Fibroblast of lung (primary cell): Measurements from ENCODE around the gene ANKRD13B. TPM values are rescaled to one million over a fixed set of nuclear protein-coding genes. Genes with fewer than 3 reads are reported as not detected.
A peak's percentile ranks its signal among the peaks of the same experiment; 100 is the strongest.

Source experiments
- DNase-seq, 2 donors: peaks; one replicate each; pipeline versions ENCODE4 v3.0.0 to v3.0.0-alpha.2; 2010; ENCODE audit warnings: low read depth in 2 of 2
- H2AFZ ChIP-seq: 2 replicates; pipeline ENCODE4 v1.5.1; 2012; ENCODE audit warnings: low read length, control low read depth, inconsistent platforms
- H3K27ac ChIP-seq: 2 replicates; pipeline ENCODE4 v1.5.1; 2011; ENCODE audit warnings: low read length, control low read depth; ENCODE audit not compliant: insufficient read depth
- H3K27me3 ChIP-seq: 2 replicates; pipeline ENCODE4 v1.5.1; 2011; ENCODE audit warnings: mild to moderate bottlenecking, low read length; ENCODE audit not compliant: control insufficient read depth, insufficient read depth
- H3K36me3 ChIP-seq: 2 replicates; pipeline ENCODE4 v1.5.1; 2011; ENCODE audit warnings: low read length; ENCODE audit not compliant: control insufficient read depth, insufficient read depth
- H3K4me1 ChIP-seq: 2 replicates; pipeline ENCODE4 v1.5.1; 2011; ENCODE audit warnings: low read length; ENCODE audit not compliant: control insufficient read depth, insufficient read depth; ENCODE audit errors: extremely low read depth
- H3K4me2 ChIP-seq: 2 replicates; pipeline ENCODE4 v1.5.1; 2011; ENCODE audit warnings: low read length, control low read depth; ENCODE audit not compliant: insufficient read depth; ENCODE audit errors: extremely low read depth
- H3K4me3 ChIP-seq, 4 experiments: fragments of 200-600 bp in 1 of 4; sonication (generic) in 1 of 4; replicated peaks in 1 of 4; 2 replicates each; pipeline ENCODE4 v1.5.1; 2011 to 2016; ENCODE audit warnings: low read length in 4 of 4, low read depth in 3 of 4, mild to moderate bottlenecking in 3 of 4, control low read depth in 2 of 4, inconsistent platforms in 1 of 4, mixed read lengths in 1 of 4; ENCODE audit not compliant: insufficient read depth in 1 of 4; ENCODE audit errors: control extremely low read depth in 1 of 4
- H3K79me2 ChIP-seq: 2 replicates; pipeline ENCODE4 v1.5.1; 2012; ENCODE audit warnings: mild to moderate bottlenecking, low read length, inconsistent platforms; ENCODE audit not compliant: control insufficient read depth, insufficient read depth
- H3K9ac ChIP-seq: 2 replicates; pipeline ENCODE4 v1.5.1; 2011; ENCODE audit warnings: mild to moderate bottlenecking, low read length, control low read depth; ENCODE audit not compliant: insufficient read depth
- H3K9me3 ChIP-seq: 2 replicates; pipeline ENCODE4 v1.5.1; 2012; ENCODE audit warnings: low read depth, low read length; ENCODE audit not compliant: control insufficient read depth, insufficient read depth
- H4K20me1 ChIP-seq: 2 replicates; pipeline ENCODE4 v1.5.1; 2011; ENCODE audit warnings: low read length; ENCODE audit not compliant: control insufficient read depth, insufficient read depth; ENCODE audit errors: extremely low read depth
- CTCF ChIP-seq, 2 donors: IDR thresholded peaks in 1 of 2; conservative IDR thresholded peaks in 1 of 2; 1 replicate in 1 of 2; 2 replicates in 1 of 2; pipeline ENCODE4 v1.5.1; 2011 to 2012; ENCODE audit warnings: low read length in 2 of 2, control low read depth in 1 of 2, inconsistent platforms in 1 of 2, low read depth in 1 of 2, mild to moderate bottlenecking in 1 of 2
- EZH2 ChIP-seq: IDR thresholded peaks from 2 replicates; pipeline ENCODE4 v1.5.1; 2012; ENCODE audit warnings: low read length, control low read depth, mild to moderate bottlenecking; ENCODE audit errors: missing control alignments
- polyA plus RNA-seq, 2 donors: library from polyadenylated mRNA; depleted of rRNA in 1 of 2; stranded (reverse) in 1 of 2; unstranded in 1 of 2; fragments of >200 nt; gene quantifications; 2 replicates each; pipeline ENCODE4 v1.2.1, GENCODE V29; 2011 to 2012; ENCODE audit warnings: missing spikeins in 1 of 2
- total RNA-seq: library from RNA; depleted of rRNA; stranded (reverse); fragments of >200 nt; gene quantifications from 2 replicates; pipeline ENCODE4 v1.2.1, GENCODE V29; 2014

Gene ANKRD13B
- total and polyA plus RNA-seq, 2 donors (not counting 1 experiment from before 2014, with no cell fraction given): 1.4 to 6.3 TPM

GRCh38 chr17:29546830-29547229, 46.1 kb upstream of the ANKRD13B start:
- H2AFZ ChIP-seq: no peak overlapping the region
- H3K4me2 ChIP-seq: no peak overlapping the region
- TF ChIP-seq CTCF (conservative IDR thresholded peaks at IDR 0.05 in 1 of 2, IDR thresholded peaks at IDR 0.05 in 1 of 2; ENCODE audit: low read depth in 1 of 2, low read length in 2 of 2) (no peak), EZH2 (no peak)
- no peaks in the 10 kb centered on the region for H3K9me3 ChIP-seq
- peaks cover 4% of the 10 kb centered on the region for H3K4me1 ChIP-seq
- H3K36me3 ChIP-seq: peaks cover 1% of the 10 kb centered on the region
- no peaks in the 10 kb centered on the region for H3K79me2 ChIP-seq
- peak in 1 of 2 donors; percentile 8 for DNase-seq
- H3K4me3 ChIP-seq: no peak overlapping the region
- no peaks in the 10 kb centered on the region for H4K20me1 ChIP-seq
- H3K27me3 ChIP-seq: no peaks in the 10 kb centered on the region
- no peak overlapping the region for H3K27ac ChIP-seq
- H3K9ac ChIP-seq: no peak overlapping the region

GRCh38 chr17:29549177-29549923, 43.6 kb upstream of the ANKRD13B start:
- Histone ChIP-seq H3K27me3 (no peaks in the 10 kb centered on the region), H3K9ac (no peak overlapping the region), H3K36me3 (no peaks in the 10 kb centered on the region), H3K4me1 (peaks cover 4% of the 10 kb centered on the region), H2AFZ (no peak overlapping the region), H4K20me1 (no peaks in the 10 kb centered on the region), H3K4me3 (no peak overlapping the region), H3K79me2 (no peaks in the 10 kb centered on the region), H3K27ac (no peak overlapping the region), H3K4me2 (peak overlapping the region; percentile 15), H3K9me3 (no peaks in the 10 kb centered on the region)
- no peak for TF ChIP-seq CTCF (conservative IDR thresholded peaks at IDR 0.05 in 1 of 2, IDR thresholded peaks at IDR 0.05 in 1 of 2; ENCODE audit: low read depth in 1 of 2, low read length in 2 of 2)
- TF ChIP-seq EZH2: no peak
- DNase-seq: peak; percentile 51 to 53

- DNase-seq: no peak
- H3K4me3 ChIP-seq: no peak overlapping the region
- no peak overlapping the region for H3K27ac ChIP-seq
- no peaks in the 10 kb centered on the region for H3K79me2 ChIP-seq
- no peak for TF ChIP-seq CTCF (conservative IDR thresholded peaks at IDR 0.05 in 1 of 2, IDR thresholded peaks at IDR 0.05 in 1 of 2; ENCODE audit: low read depth in 1 of 2, low read length in 2 of 2)
- TF ChIP-seq EZH2: no peak
- H3K9me3 ChIP-seq: no peaks in the 10 kb centered on the region
- H3K36me3 ChIP-seq: no peaks in the 10 kb centered on the region
- no peaks in the 10 kb centered on the region for H4K20me1 ChIP-seq
- no peaks in the 10 kb centered on the region for H3K27me3 ChIP-seq
- H3K9ac ChIP-seq: no peak overlapping the region
- no peak overlapping the region for H3K4me2 ChIP-seq
- H3K4me1 ChIP-seq: no peaks in the 10 kb centered on the region
- H2AFZ ChIP-seq: no peak overlapping the region
Measured at GRCh38 chr17:29555840-29556239, 37.1 kb upstream of the ANKRD13B start.
